Type B pancreatic cell (in vitro differentiated cells): ENCODE measurements around the gene PIGC. TPM values are rescaled to one million over a fixed set of nuclear protein-coding genes. Genes with fewer than 3 reads are reported as not detected.

Experiments
- DNase-seq: peaks from one replicate; pipeline ENCODE4 v3.0.0; 2021; ENCODE audit warnings: mixed read lengths; ENCODE audit not compliant: unreplicated experiment; ENCODE audit errors: extremely low spot score
- H3K27ac Mint-ChIP-seq: 2 replicates; pipeline ENCODE4 v1.8.0; 2021; ENCODE audit warnings: mild to moderate bottlenecking, mixed read lengths
- H3K27me3 Mint-ChIP-seq: 2 replicates; pipeline ENCODE4 v1.8.0; 2021; ENCODE audit warnings: mixed read lengths
- H3K36me3 Mint-ChIP-seq: 2 replicates; pipeline ENCODE4 v1.8.0; 2021; ENCODE audit warnings: mixed read lengths
- H3K4me1 Mint-ChIP-seq: one replicate; pipeline ENCODE4 v1.8.0; 2021; ENCODE audit warnings: mixed read lengths; ENCODE audit not compliant: unreplicated experiment
- H3K4me3 Mint-ChIP-seq: 2 replicates; pipeline ENCODE4 v1.8.0; 2021; ENCODE audit warnings: mild to moderate bottlenecking, mixed read lengths
- H3K9me3 Mint-ChIP-seq: 2 replicates; pipeline ENCODE4 v1.8.0; 2021; ENCODE audit warnings: mixed read lengths
- total RNA-seq: library from RNA; stranded (reverse); gene quantifications from 2 replicates; pipeline ENCODE4 v1.2.1, GENCODE V29; 2021; ENCODE audit warnings: low replicate concordance
- TF ChIP-seq, protein P1 (sequence below): fragments of 200-600 bp; sonication (generic); conservative IDR thresholded peaks from 2 replicates; pipeline ENCODE4 v1.5.0; 2021; ENCODE audit warnings: antibody characterized with exemption, mild to moderate bottlenecking

PIGC gene
- total RNA-seq, 1 donor from 2014 or later: 37.3 TPM

DNA sequence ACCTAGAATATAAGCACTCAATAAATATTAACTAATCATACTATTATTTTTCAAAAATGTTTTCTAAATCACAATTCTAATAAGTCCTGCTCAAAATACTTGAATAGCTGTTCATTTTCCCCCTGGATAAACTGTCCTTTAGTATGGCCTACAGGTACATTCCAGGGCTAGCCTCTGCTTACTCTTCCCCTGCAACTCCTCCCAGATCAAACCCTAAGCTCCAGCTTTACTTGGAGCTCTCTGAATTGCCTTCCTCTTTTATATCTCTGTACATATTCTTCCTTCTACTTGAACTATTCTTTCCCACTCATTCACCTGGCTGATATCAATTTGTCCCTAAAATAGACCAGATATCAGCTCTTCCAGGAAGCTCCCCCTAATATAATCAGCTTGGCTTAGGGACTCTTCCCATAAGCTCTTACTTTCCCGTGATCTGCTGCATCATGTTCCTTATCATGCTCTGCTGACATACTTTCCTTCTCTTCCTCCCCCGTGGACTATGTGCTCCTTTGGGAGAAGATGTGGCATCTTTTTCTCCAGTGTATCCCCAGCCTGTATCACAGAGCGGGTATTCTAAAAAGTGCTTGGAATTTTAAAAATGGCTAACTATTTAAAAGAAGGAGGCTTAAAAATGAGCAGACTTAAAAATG lies 43.1 kb upstream of the PIGC start:
- TF ChIP-seq, protein P1, sequence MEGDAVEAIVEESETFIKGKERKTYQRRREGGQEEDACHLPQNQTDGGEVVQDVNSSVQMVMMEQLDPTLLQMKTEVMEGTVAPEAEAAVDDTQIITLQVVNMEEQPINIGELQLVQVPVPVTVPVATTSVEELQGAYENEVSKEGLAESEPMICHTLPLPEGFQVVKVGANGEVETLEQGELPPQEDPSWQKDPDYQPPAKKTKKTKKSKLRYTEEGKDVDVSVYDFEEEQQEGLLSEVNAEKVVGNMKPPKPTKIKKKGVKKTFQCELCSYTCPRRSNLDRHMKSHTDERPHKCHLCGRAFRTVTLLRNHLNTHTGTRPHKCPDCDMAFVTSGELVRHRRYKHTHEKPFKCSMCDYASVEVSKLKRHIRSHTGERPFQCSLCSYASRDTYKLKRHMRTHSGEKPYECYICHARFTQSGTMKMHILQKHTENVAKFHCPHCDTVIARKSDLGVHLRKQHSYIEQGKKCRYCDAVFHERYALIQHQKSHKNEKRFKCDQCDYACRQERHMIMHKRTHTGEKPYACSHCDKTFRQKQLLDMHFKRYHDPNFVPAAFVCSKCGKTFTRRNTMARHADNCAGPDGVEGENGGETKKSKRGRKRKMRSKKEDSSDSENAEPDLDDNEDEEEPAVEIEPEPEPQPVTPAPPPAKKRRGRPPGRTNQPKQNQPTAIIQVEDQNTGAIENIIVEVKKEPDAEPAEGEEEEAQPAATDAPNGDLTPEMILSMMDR: no peak
- Mint-ChIP-seq H3K4me3 (no peak overlapping the region), H3K36me3 (no peaks in the 10 kb centered on the region), H3K27me3 (no peaks in the 10 kb centered on the region), H3K4me1 (peaks cover 11% of the 10 kb centered on the region), H3K9me3 (peaks cover 4% of the 10 kb centered on the region), H3K27ac (no peak overlapping the region)
- no peak for DNase-seq

DNA sequence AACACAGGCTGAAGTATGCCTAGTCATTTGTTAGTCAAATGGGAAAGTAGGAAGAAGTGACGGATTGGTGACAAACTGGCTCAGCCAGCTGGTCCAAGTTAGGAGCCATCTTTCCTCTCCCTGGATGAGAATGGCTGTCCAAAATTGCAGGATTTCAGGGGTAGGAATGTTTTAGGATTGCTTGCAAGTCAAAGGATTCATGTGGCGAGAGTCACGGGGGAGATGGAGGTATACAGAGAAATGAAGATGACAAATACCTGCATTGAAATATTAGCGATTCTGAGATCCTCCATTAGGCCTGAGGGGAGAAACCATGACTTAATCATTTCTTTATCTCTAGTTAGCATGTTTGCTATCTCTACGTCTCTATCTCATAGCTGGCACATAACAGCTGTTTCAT lies 41.8 kb upstream of the PIGC start:
- no peak for DNase-seq
- TF ChIP-seq, protein P1: no peak
- Mint-ChIP-seq H3K27ac (peak overlapping the region; percentile 54), H3K27me3 (no peaks in the 10 kb centered on the region), H3K9me3 (peaks cover 4% of the 10 kb centered on the region), H3K4me1 (peaks cover 14% of the 10 kb centered on the region), H3K36me3 (no peaks in the 10 kb centered on the region), H3K4me3 (peak overlapping the region; percentile 12)

DNA sequence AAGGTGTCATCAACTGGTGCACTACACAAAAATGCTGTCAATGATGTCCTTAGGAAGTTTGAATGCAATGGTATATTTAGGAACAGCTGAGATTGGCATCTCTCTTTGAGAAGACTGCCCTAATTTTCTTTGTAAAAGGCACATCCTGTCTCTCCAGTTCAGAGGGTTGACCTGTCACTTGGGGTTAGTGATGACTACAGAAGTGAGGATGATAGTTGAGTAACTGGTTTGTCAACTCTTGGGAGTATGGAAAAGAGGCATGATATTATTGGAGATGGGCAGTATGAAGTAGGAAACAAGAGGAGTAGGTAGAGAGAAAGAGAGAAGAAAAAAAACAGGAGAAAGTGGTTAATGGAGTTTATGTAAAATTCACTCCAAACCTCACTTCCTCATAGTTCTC lies 40.4 kb upstream of the PIGC start:
- H3K27ac Mint-ChIP-seq: peak overlapping the region; percentile 91
- H3K4me3 Mint-ChIP-seq: peak overlapping the region; percentile 20
- no peak for DNase-seq
- H3K36me3 Mint-ChIP-seq: no peaks in the 10 kb centered on the region
- TF ChIP-seq, protein P1: no peak
- no peaks in the 10 kb centered on the region for H3K27me3 Mint-ChIP-seq
- peaks cover 22% of the 10 kb centered on the region for H3K4me1 Mint-ChIP-seq
- H3K9me3 Mint-ChIP-seq: peaks cover 8% of the 10 kb centered on the region

DNA sequence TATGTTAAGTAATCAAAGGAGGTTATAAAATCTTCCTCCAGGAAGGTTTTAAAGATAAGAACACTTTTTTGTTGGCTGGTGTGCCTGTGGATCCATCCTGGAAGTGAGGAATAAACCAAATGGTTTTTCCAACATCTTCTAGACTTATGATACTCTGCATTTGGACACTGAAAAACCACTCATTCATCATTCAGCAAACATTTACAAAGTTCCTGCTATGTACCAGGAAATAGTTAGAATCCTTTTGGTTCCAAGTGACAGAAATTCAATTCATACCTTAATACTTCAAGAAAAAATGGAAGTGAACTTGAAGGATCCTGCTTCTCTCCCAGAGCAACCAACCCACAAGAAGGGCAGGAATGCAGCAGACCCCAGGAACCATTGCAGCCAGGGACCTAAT lies 39.6 kb upstream of the PIGC start:
- H3K36me3 Mint-ChIP-seq: no peaks in the 10 kb centered on the region
- no peaks in the 10 kb centered on the region for H3K27me3 Mint-ChIP-seq
- H3K27ac Mint-ChIP-seq: peak overlapping the region; percentile 91
- peaks cover 22% of the 10 kb centered on the region for H3K4me1 Mint-ChIP-seq
- peaks cover 14% of the 10 kb centered on the region for H3K9me3 Mint-ChIP-seq
- TF ChIP-seq, protein P1: no peak
- no peak overlapping the region for H3K4me3 Mint-ChIP-seq
- no peak for DNase-seq

DNA sequence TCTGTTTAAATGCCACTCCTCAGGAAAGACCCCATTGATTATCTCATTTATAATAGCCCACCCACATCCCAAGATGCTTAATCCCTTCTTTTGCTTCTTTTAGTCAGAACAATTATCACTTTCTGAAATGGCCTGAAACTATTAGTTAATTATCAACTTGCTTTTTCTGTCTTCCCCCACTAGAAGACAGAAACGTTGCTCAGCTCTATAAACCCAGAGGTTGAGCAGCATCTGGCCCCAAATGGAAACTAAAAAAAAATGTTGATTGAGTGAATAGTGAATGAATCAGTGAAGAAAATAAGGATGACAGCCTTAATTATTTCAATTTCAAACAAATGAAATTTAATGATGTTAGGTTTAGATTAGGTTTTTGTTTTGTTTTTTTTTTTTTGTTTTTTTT lies 38.2 kb upstream of the PIGC start:
- Mint-ChIP-seq H3K36me3 (no peaks in the 10 kb centered on the region), H3K4me3 (no peak overlapping the region), H3K27me3 (no peaks in the 10 kb centered on the region), H3K27ac (no peak overlapping the region), H3K9me3 (peaks cover 15% of the 10 kb centered on the region), H3K4me1 (peaks cover 16% of the 10 kb centered on the region)
- no peak for DNase-seq
- TF ChIP-seq, protein P1: no peak
